ENCODE results near the gene DUOXA1.
"Not testable (repeated sequence)": the region's sequence is repeated elsewhere in the genome, so short reads cannot be mapped to it uniquely, and the experiment has no call there.

Gene DUOXA1

GRCh38 chr15:45089712-45090373, 39.8 kb downstream of the DUOXA1 start:
- no peak for DNase-seq (ENCODE audit: low read depth)

- no peak for DNase-seq (ENCODE audit: low read depth)
Measured at GRCh38 chr15:45088801-45089711, 40.6 kb downstream of the DUOXA1 start.

GRCh38 chr15:45087513-45087912, 42.2 kb downstream of the DUOXA1 start:
- DNase-seq (ENCODE audit: low read depth) = no peak

GRCh38 chr15:45084163-45084562, 45.5 kb downstream of the DUOXA1 start:
- DNase-seq (ENCODE audit: low read depth) = no peak

GRCh38 chr15:45083223-45083622, 46.5 kb downstream of the DUOXA1 start:
- no peak for DNase-seq (ENCODE audit: low read depth)

- DNase-seq (ENCODE audit: low read depth) = not testable (repeated sequence)
Measured at GRCh38 chr15:45082412-45082811, 47.3 kb downstream of the DUOXA1 start.

- DNase-seq (ENCODE audit: low read depth) = not testable (repeated sequence)
Measured at GRCh38 chr15:45080593-45080992, 49.1 kb downstream of the DUOXA1 start.

GRCh38 chr15:45079628-45080246, 49.9 kb downstream of the DUOXA1 start:
- not testable (repeated sequence) for DNase-seq (ENCODE audit: low read depth)

GRCh38 chr15:45079201-45079600, 50.5 kb downstream of the DUOXA1 start:
- DNase-seq (ENCODE audit: low read depth) = not testable (repeated sequence)

GRCh38 chr15:45077391-45077790, 52.3 kb downstream of the DUOXA1 start:
- DNase-seq (ENCODE audit: low read depth) = not testable (repeated sequence)

GRCh38 chr15:45075440-45076320, 54.0 kb downstream of the DUOXA1 start:
- DNase-seq (ENCODE audit: low read depth) = not testable (repeated sequence)

- DNase-seq (ENCODE audit: low read depth) = not testable (repeated sequence)
Measured at GRCh38 chr15:45073602-45074001, 56.1 kb downstream of the DUOXA1 start.

- not testable (repeated sequence) for DNase-seq (ENCODE audit: low read depth)
Measured at GRCh38 chr15:45069942-45070360, 59.7 kb downstream of the DUOXA1 start.
